Head of caudate nucleus (tissue), 42 donors: ENCODE measurements around the gene SRSF7.
"Not testable (repeated sequence)": the region's sequence is repeated elsewhere in the genome, so short reads cannot be mapped to it uniquely, and the experiment has no call there.

ENCODE experiments used
- DNase-seq, 42 donors: peaks; one replicate each; pipeline versions ENCODE4 v3.0.0 to v3.0.0-alpha.2; 2020 to 2021; ENCODE audit warnings: mixed read lengths in 7 of 42
- intact Hi-C: fragments of 100-400 bp; cut with DNase I; formaldehyde crosslinking; loops from one replicate; pipeline ENCODE4 v1.15.0; 2022

Gene SRSF7

GRCh38 chr2:38711558-38711957 lies 39.6 kb downstream of the SRSF7 start:
- intact Hi-C loops: no loop called here
- DNase-seq: no peak

- intact Hi-C loops: no loop called here
- no peak for DNase-seq
These were observed 41.5 kb downstream of the SRSF7 start for GRCh38 chr2:38709567-38710194.

GRCh38 chr2:38708900-38709566 lies 42.1 kb downstream of the SRSF7 start:
- no peak for DNase-seq
- intact Hi-C loops: no loop called here

DNA sequence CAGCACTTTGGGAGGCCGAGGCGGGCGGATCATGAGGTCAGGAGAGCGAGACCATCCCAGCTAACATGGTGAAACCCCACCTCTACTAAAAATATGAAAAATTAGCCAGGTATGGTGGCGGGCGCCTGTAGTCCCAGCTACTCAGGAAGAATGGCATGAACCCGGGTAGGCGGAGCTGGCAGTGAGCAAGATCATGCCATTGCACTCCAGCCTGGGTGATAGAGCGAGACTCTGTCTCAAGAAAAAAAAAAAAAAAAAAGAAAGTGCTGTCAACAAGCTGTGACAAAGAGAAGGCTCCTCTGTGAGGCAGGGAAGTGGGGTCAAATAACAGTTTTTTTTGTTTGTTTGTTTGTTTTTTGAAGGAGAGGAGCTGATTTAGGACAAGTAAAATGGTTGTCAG lies 42.7 kb downstream of the SRSF7 start:
- DNase-seq, intact Hi-C loops: not testable (repeated sequence)

DNA sequence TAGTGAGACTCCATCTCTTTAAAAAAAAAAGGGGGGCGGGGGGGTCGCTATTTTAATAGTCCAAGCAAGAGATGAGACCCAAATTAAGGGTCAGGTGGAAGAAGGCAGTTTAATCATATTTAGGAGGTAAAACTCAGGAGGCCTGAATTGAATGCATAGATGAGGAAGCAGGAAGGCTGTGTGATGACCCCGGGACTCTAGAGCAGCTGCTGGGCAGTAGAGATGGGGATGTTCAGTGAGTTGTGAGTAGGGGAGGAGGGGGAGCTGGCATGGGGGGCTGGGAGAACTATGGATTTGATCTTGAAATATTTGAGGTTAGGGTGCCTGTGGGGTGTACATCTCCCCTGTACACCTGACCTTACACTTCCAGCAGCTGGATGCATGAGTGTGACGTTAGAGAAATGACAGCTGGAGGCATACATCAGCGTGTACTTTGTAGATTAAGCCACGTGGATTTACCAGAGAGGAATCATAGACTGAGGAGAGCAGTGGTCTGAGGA lies 44.3 kb downstream of the SRSF7 start:
- intact Hi-C loops: no loop called here

DNA sequence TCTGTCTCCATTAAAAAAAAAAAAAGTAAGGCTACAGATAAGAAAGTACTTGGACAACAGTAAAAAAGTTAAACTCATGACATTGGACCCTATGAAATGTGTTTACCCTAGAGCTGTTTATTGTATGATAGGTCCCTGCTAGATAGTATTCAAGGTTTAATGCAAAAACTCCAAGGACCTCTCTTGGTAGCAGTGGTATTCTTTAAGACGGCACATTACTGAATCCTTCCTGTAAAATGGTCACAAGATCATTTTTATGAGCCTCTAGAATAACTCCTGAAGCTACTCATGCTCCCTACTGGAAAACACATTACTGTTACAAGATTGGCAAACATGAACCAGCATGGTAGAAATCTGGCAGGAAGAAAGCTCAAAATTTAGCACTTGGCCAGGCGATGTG lies 46.5 kb downstream of the SRSF7 start:
- intact Hi-C loops: no loop called here
- DNase-seq: no peak

More for the DNA sequence above, 44.3 kb downstream of the SRSF7 start:
- DNase-seq: no peak

- DNase-seq, intact Hi-C loops: not testable (repeated sequence)
These were observed 47.8 kb downstream of the SRSF7 start for GRCh38 chr2:38703336-38703735.

GRCh38 chr2:38702413-38702812 lies 48.7 kb downstream of the SRSF7 start:
- no peak for DNase-seq
- intact Hi-C loops: no loop called here

- no peak for DNase-seq
- intact Hi-C loops: no loop called here
These were observed 49.6 kb downstream of the SRSF7 start for GRCh38 chr2:38701542-38701941.

DNA sequence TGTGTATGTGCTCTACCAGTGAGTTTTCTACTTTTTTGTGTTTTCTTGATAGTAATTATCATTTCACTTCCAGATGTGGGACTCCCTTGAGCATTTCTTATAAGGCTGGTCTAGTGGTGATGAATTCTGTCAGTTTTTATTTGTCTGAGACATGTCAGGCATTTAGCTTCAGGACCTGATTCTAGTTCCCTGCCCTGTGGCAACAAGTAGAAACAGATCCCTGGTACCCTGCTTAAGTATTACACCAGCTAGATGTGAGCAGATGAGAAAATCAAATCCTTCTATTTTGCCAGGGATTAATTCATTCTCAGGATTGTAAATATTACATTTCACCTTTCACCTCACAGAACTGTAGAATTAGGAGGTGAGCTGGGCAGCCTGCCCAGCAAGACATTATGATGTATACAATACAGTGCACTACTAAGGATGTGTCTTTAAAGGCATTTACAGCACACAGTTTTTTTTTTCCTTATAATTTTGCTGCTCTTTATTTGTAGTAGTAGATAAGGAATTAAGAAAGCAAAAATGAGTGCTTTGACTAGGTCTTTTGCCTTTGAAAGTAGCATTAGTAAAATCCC lies 50.2 kb downstream of the SRSF7 start:
- no peak for DNase-seq

GRCh38 chr2:38700113-38700785 lies 50.9 kb downstream of the SRSF7 start:
- no peak for DNase-seq
- intact Hi-C loops: no loop called here

More for the DNA sequence above, 50.2 kb downstream of the SRSF7 start:
- intact Hi-C loops: no loop called here

DNA sequence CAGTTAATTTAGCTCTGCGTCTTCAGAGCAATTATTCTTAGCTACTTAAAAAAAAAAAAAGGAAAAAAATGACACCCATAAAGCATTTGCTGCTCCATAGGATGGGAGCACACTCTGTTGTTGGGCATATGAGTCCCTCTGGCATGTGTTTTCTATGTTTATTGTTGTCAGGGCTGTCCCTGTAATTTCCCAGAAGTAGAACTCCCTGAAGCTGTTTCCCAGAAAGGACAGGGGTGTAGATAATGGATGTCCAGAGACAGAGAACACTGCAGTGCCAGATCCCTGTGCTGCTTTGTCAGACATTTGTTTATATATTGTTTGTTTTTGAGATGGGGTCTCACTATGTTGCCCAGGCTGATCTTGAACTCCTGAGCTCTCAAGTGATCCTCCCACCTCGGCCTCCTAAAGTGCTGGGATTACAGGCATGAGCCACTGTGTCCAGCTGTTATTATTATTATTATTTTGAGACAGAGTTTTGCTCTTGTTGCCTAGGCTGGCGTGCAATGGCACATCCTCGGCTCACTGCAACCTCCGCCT lies 52.6 kb downstream of the SRSF7 start:
- intact Hi-C loops: no loop called here
- DNase-seq: no peak

GRCh38 chr2:38697116-38697840 lies 53.9 kb downstream of the SRSF7 start:
- intact Hi-C loops: no loop called here
- DNase-seq: peak in 17 of 42 donors; percentile 6 to 66 (median 32)
